GM21390 (cell line): Measurements from ENCODE around the gene DUSP22.
A peak's percentile ranks its signal among the peaks of the same experiment; 100 is the strongest.

ENCODE experiments used
- ATAC-seq: cut with Tn5 transposase; IDR thresholded peaks from one replicate; pipeline ENCODE4 v1.9.1; 2021; ENCODE audit not compliant: unreplicated experiment

DUSP22 gene

DNA sequence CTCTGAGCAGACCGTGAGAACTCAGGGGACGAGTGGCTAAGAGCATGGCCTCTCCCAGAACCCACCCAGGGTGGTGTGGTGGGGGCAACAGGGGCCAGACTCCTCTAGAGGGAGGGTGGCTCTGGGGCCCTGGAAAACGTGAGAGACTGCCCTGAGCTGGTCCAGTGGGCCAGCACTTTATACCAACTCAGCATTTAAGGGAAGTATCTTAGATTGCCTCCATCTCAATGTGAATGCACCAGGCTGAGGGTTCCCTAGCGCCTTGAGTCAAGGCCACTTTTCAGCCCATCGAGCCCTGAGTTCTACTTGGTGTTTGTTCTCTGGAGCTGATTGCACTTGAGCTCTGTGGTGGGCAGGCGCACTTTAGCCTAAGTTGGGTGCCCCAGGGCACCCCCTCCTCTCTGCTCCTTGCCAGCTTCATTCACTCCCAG, 57.2 kb downstream of the DUSP22 start:
- ATAC-seq: no peak

DNA sequence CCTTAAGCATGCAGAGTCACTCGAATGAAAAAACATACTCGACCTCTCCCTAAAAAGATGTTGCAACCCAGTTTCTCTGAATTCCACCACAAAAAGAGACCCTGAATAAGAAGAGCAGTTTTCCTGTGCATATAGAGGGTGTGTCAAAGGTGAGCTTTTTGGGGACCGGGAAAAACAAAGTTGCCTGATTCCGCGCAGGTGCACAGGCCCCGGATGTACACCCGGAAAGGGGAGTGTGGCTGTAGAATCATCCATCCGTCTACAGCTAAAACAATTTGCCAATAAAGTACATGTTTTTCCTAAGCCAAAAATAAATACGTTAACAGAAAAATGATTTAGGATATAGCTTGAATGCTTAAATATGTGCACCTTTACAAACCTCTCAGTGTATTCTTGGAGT, 58.1 kb downstream of the DUSP22 start:
- no peak for ATAC-seq

DNA sequence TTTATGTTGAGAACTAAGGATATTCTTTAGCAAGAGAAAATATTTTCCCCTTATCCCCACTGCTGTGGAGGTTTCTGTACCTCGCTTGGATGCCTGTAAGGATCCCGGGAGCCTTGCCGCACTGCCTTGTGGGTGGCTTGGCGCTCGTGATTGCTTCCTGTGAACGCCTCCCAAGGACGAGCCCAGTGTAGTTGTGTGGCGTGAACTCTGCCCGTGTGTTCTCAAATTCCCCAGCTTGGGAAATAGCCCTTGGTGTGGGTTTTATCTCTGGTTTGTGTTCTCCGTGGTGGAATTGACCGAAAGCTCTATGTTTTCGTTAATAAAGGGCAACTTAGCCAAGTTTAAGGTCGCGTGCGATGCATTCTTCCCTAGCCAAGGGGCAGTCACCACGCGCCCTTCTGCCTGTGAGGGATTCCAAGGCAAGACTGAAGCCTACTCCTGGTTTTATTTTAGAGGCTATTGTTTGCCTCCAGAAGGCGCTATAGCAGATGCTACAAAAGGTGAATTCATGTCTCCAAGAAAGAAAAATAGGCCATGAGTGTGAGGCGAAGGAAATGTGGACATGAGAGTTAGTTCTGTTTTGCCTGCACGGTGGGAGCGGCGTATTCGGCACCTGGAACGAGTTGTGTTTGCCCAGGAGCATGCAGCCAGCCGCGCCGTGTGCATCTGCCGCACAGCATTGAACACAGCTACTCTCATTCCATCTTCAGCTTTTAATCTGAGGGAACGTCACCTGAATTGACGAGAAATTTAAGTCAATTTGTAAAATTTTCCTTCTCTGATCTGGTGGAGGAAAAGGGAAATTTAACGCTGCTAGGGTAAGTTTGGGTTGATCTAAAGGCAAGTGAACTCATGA, 59.0 kb downstream of the DUSP22 start:
- no peak for ATAC-seq

DNA sequence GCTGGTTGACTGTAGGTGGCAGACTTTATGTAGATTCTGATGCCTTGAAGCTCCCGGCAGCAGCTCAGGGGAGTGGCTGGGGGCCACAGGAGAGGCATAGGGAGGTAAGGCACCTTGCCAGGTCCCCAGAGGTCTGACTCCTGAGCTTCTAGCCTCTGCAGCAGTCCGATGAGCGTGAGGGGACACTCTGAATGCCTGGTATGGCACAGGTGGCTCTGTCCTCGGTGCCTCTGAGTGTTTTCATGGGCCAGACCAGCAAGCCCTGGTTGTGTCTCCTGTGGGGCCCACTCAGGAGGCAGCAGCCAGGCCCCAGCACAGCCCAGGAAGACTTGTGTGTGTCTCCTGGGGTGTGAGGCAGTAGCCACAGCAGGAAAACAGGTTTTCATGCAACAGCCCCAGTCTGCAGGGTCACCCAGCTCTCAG, 59.6 kb downstream of the DUSP22 start:
- no peak for ATAC-seq

DNA sequence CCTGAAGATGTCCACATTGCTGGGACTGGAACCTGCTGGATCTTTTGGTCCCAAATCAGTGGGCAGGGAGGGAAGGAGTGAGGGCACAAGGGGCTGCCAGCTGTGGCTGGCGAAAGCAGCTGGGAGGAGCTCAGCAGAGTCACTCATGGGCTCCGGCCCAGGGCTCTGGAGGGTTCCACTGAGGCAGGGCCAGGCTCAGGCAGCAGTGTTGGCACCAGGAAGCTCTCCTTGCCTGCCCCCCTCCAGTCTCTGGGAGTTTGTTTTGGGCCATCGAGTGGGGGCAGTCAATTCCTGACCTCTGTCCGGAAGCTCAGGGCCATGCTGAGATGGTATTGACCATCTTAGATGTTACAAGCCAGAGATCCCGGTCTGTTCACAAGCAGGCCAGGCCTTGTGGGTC, 60.2 kb downstream of the DUSP22 start:
- ATAC-seq: no peak

DNA sequence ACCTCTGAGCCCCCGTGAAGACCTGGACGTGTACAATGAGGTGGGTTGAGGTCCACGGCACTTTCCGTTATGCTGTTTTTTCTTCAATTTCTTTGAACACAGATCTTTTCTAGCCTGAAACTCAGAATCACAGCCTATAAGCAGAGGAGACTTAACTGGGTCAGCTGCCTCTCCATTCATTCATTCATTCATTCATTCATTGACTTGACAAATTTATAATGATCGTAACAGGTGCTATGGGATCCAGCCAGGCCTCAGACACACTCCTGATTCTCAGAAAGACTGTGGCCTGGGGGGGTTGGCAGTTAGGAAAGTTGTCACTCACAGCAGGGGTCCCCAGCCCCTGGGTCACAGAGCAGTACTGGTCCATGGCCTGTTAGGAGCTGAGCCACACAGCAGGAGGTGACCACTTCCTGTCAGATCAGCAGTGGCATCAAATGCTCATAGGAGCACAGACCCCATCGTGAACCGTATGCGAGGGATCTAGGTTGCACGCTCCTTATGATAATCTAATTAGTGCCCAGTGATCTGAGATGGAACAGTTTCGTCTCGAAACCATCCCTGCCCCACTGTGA, 60.7 kb downstream of the DUSP22 start:
- ATAC-seq: no peak

DNA sequence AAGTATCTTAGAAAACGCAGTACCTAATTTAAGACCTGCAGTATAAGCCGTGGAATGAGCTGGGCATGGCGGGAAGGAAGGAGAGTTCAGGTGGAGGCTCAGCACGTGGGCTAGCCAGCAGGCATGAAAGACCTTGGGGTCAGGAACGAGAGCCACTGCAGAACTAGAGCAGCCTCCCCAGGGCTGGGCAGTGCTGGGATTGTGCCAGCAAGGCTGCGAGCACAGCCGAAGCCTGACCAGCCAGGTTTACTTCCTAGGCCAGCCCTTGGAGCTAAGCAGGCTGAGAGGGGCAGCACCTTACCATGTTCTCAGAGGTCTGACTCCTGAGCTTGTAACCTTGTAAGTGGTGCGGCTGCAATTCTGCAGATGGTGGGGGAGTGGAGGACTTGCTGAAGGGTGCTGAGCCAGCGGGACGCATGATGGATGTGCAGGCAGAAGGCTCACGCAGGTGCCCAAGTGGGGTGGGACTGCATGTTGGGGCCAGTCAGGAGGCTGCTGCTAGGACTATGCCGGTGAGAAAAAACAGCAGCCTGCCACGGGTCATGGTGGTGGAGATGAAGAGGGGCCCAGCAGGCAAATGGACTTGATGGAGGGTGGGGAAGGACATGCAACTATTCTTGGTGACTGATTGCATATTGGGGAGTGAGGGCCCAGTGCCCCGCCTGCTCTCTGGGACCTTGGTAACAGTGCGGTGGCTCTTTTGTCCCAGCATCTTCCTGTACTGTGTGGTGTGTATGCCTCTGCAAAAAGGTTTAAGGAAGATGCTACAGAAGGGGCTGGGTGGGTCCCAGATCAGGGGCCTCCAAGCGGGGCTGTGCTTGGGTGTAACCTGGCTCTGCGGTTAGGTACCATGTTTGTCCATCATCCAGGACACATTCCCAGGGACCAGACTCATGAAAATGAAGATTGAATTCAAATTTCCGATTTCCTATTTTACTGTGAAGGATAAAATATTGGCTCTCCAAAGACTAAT, 61.6 kb downstream of the DUSP22 start:
- no peak for ATAC-seq

DNA sequence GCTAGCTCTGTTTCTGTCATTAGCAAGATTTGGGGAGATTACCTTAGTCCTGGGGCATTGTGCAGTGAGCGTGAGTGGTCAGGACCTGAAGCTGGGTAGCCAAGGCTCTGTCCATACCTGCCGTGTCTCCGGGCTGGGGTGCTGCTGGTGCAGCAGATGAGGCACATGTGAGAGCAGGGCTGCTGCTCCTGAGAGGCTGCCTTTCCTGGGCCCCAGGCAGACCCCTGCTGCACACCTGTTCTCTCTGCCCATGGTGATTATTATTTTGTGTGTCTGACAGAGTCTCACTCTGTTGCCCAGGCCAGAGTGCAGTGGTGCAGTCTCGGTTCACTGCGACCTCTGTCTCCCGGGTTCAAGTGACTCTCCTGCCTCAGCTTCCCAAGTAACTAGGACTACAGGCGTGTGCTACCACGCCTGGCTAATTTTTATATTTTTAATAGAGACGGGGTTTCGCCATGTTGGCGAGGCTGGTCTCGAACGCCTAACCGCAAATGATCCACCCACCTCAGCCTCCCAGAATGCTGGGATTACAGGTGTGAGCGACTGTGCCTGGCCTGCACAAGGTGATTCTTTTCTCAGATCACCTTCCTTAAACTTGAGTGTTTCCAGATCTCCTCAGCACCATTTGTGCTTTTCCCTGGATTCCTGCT, 62.5 kb downstream of the DUSP22 start:
- no peak for ATAC-seq

DNA sequence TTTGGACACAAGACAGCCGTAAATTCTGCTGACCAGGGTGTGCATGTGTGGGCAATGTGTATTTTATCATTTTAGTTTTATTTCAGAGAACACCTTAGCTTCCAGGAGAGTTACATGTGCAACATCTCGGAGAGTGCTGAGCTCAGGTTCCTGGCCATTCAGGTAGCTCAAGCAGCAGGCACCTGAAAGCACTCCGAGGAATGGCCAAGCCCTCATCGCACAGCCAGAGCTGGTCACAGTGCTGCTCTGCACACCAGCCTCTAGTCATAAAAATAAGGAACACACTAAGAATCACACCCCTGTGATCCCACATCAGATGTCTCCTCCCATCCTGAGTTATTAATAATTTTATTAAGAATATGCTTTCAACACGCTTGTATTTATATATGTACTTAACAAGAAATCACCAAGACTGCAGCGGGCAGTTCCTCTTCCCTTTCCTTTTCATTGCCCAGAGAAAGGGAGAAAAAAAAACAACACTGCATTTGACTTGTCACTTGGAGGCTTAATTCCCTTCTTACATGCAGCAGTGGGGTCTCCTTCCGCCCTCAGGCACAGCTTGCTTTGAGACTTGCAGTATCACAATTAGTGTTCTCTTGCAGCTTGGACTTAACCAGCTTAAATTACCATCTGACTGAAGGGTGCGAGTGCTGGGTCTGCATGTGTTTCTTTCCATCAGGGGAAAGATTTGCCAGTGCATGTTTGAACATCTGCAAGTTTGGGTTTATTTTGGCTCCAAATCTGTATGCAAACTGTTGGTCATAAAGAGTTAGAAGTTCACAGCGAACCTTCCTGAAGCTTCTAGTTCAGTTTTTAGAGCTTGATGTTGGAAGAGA, 63.3 kb downstream of the DUSP22 start:
- ATAC-seq: no peak

DNA sequence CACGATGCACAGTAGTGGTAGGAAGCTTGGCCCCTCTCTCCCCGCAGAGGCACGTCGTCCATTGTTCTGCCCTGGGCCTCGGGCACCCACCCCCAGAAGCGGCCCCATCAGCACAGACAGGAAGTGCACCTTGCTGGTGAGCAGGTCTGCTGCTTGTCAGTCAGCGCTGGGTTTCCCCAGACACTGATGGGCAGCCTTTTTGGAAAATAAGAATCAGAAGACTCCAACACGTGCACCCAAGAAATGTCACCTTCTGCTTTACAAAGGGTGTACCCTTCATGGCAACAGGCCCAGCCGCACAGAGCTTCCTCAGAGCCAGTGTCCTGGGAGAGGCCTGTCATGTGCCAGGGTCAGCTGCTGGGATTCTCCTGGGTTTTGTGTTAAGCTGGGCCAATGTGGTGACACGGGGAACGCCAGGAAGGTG, 64.6 kb downstream of the DUSP22 start:
- ATAC-seq: peak; percentile 47

DNA sequence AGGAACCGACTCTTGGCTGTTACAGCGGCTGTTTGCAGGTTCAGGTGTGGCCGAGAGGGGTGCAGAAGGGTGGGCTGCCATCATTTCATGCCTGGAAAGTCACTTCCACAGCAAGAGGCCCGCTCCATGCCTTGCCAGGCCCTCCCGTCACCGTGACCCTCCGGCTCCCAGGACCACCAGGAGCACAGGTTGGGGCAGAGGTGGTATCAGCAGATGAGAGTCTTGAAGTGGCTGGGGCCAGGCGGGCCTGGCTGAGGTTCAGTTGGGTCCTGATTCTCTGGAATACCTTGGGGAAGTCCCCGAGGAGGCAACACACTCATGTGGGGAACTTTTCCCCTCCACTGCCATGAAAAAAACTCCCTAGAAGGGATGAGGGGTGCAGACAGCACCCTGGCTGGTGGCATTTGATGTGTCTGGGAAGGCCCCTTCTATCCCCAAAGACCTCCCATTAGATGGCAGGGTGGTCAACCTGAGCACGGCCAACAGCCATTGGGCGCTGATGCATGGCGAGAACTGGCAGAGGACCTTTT, 65.0 kb downstream of the DUSP22 start:
- no peak for ATAC-seq

DNA sequence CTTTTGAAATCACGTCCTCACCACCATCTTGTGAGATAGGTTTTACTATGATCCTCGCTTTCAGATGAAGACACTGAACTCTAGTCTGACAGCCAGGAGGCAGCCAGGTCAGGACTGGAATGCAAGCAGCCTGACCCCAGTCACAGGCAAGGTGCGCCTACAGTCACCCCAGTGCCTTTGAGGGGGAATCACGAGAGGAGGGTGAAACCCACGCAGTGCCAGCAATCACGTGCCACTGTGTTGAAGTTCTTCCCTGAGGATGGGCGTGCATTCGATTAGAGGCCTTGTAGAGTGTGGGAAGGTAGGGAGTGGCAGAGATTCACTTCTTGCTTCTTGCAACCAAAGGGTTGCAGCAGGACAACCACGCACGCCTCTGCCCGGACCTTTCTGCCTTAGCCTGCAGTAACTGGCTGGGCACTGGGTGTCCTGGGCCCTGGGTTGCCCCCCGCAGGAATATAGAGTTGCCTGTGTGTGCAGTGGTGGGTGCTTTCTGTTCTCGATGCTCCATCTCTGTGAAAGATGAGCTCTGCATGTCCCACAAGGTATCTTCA, 65.6 kb downstream of the DUSP22 start:
- ATAC-seq: no peak

DNA sequence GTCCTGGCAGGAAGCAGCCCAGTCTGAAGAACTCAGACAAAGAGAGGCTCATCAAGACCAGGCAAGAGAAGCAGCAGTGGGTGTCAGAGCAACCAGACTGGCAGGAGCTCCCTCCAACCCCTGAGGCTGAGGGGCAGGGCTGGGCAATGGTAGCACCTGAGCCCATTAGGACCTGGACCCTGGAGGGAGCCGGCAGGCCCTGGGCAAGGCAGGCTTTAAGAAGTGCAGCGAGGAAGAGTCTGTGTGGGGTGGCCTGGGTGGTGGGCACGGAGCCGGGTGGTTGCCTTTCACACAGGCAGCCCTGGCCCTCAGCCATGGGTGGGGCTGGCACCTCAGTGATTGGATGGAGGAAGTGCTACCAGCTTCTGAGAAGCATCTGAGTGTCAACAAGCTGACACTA, 66.1 kb downstream of the DUSP22 start:
- ATAC-seq: no peak

DNA sequence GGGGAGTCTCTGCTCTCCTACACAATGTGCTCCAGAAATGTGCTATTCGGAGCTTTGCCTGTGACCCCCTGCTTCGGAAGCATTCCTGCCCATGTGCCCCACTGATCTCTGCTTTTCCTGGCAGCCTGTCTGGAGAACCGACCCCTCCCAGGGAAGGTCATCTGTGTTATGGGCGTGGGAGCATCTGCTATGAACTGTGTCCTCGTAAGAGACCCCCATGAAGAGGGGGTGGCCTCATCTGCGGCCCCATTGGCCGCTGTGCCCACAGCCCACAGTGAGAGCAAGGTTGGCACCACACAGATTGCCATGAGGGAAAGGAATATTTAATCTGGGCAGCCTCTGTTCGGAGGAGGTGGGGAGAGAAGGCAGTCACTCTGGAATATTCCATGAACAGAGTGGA, 66.6 kb downstream of the DUSP22 start:
- ATAC-seq: no peak

DNA sequence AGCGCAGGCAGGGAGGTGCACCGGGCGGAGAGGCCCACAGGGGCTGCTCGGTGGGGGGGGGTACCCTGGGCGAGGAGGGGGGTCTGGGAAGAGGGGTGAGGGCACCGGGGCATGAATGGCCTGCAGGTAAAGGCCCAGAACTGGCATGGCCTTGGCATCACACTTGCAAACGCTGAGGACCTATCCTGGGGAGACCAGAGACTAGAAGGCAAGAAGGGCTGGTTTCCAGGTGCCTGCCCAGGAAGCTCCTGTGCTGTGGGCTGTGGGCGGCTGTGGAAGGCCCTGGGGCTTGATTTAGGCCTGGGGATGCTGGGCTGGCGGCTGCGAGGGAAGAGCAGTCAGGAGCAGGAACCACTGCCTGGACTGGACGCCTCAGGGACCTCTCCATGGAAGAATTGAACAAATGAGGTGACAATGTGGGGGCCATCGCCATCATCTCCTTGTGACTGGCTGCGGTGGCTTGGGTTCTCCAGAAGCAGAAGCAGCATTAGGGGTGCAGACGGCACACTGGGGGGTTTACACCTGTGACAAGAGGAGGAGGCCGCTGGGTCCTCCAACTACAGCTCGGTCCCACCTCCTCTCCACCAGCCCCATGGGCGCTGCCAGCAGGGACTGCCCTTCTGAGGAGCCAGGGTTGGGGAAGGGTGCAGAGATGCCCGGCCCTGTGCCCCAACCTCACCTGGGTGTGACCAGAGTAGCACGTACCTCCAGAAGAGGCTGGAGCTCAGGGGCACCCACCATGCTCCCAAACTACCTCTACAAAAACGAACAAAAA, 67.2 kb downstream of the DUSP22 start:
- ATAC-seq: no peak

DNA sequence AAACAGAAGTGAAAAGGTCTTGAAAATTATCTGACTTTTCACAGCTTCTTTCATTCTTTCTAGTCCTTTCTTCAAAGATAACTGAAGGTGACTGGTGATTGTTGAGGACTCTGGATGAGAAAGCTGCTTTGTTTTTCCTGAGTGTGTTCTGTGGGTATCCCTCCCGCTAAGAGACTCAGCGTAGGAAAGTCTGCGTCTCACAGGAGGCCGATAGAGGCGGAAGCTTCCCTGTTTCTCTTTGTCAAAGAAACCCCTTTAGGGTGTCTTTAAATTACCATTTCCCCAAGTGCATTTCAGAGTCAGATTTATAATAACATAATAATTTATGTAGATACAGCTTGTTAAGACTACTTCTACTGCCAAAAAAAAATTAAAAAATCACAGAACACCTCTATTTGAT, 68.1 kb downstream of the DUSP22 start:
- ATAC-seq: no peak

DNA sequence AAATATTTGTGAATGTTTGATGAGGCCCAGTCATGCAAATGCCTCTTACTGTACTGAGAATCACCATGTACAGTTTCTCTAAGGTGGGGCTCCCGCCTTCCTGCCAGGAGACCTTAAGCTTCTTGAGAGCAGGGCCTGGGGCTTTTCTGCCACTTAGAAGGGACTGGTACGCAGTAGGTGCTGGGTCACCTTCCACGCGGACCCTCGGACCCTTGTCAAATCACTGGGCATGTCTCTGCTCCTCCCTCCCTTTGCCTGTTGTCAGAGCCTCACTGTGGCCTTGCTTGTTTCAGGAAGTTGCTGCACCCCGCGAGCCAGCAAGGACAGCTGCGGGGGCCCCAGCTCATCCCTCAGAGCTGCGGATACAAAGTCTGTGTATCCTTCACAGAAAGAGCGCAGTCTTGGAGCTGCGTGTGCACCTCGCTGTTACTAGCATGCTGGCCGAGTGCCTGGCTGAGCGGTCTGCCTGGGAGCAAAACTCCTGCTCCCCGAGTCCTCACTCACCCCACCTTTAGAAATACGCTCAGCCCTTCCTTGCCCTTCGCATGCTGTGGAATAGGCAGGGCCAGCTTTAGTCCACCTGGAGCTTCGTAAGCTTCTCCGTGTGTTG, 68.6 kb downstream of the DUSP22 start:
- ATAC-seq: no peak

DNA sequence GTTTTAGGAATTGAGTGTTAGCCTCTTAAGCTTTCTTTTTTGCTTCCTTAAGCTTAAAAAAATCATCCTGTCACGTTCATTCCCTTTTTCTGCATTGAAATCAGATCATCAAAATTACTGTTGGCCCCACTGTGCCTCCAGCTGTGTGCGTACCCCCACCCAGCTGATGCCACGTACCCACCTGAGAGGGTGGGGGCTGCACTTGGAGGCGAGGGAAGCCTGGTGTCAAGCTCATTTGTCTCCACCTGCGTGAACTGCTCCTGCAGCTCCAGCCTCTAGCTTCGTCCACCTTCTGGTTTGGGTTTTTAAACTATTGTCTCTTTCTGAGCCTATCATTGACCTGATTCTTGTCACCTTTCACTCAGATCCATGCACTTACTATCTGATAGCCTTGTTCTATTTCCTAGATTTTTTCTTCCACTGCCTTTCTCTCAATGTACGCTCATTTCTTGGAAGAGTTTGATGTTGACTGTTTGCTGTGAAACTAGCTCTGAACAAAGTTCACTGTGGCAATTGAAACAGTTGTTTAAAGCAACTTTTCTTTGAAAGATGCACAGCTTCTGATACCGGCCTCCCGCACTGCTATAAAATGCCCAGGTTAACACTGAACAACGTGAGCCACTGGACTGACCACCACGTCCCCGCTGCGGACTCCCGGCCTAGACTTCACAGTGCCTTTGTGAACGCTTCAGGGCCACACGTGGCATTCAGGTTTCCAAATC, 69.3 kb downstream of the DUSP22 start:
- no peak for ATAC-seq
